ENCODE results near the gene ADAMTS15.

DNA sequence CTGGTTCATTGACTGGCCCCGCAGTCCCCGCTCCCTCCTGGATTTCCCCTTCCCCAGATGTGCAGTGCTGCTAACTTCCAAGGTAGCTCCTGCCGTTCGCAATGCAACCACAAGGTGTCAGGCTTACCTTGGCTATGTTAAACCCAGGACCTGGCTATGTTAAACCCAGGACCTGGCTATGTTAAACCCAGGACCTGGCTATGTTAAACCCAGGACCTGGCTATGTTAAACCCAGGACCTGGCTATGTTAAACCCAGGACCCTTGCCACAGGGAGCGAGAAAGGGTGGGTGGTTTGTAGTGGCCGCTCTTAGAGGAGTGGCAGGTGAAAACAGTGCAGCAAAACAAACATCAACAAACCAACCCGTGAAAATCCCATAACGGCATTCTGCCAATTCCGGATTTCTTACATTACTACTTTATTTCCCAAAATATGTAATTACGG, 17.1 kb upstream of the ADAMTS15 start:
- no peak for TF ChIP-seq POLR2AphosphoS5 (IDR thresholded peaks at IDR 0.05)
- TF ChIP-seq, protein P1, sequence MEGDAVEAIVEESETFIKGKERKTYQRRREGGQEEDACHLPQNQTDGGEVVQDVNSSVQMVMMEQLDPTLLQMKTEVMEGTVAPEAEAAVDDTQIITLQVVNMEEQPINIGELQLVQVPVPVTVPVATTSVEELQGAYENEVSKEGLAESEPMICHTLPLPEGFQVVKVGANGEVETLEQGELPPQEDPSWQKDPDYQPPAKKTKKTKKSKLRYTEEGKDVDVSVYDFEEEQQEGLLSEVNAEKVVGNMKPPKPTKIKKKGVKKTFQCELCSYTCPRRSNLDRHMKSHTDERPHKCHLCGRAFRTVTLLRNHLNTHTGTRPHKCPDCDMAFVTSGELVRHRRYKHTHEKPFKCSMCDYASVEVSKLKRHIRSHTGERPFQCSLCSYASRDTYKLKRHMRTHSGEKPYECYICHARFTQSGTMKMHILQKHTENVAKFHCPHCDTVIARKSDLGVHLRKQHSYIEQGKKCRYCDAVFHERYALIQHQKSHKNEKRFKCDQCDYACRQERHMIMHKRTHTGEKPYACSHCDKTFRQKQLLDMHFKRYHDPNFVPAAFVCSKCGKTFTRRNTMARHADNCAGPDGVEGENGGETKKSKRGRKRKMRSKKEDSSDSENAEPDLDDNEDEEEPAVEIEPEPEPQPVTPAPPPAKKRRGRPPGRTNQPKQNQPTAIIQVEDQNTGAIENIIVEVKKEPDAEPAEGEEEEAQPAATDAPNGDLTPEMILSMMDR (IDR thresholded peaks at IDR 0.05) = peak; percentile 52 to 80 (median 66)

Data from upper lobe of left lung (tissue), 4 donors.